IPS DF 4.7 (cell line): ENCODE data around the gene PRKCSH.

ENCODE experiments used
- DNase-seq: peaks from one replicate; pipeline ENCODE4 v3.0.0-alpha.2; 2013; ENCODE audit warnings: low spot score; ENCODE audit errors: extremely low read depth

The PRKCSH gene

GRCh38 chr19:11496391-11497163 is 61.1 kb downstream of the PRKCSH start:
- no peak for DNase-seq

GRCh38 chr19:11499220-11499726 is 63.8 kb downstream of the PRKCSH start:
- DNase-seq = no peak

- no peak for DNase-seq
These were observed 64.5 kb downstream of the PRKCSH start for GRCh38 chr19:11499890-11500420.
